ENCODE measurements around the gene CNOT6. TPM values are rescaled to one million over a fixed set of nuclear protein-coding genes. Genes with fewer than 3 reads are reported as not detected.

CNOT6 gene
- polyA plus RNA-seq, 1 of the 3 experiments (the other 2 are of a cell fraction), result 17.1 TPM

- no peaks in the 10 kb centered on the region for H3K79me2 ChIP-seq (ENCODE audit: insufficient read depth)
- H3K4me2 ChIP-seq, result no peak overlapping the region
- no peaks in the 10 kb centered on the region for H3K9me2 ChIP-seq
- no peaks in the 10 kb centered on the region for H3K9me3 ChIP-seq
- H2AFZ ChIP-seq (ENCODE audit: low read depth), result no peak overlapping the region
- H4K20me1 ChIP-seq (ENCODE audit: insufficient read depth), result no peaks in the 10 kb centered on the region
- H3K36me3 ChIP-seq (replicated peaks in 1 of 2; ENCODE audit: control insufficient read depth in 1 of 2, insufficient read depth in 2 of 2, low read length in 1 of 2), result no peaks in the 10 kb centered on the region
- ChIA-PET CTCF (interaction anchor here (1.0 to 6.1 kb wide), 7 partner anchors 9 to 176 kb away, joined by 3 to 32 read pairs (median 6); no protein-coding TSS in a partner anchor), POLR2A (no interaction called here)
- TF ChIP-seq POLR2AphosphoS5 (IDR thresholded peaks at IDR 0.05; ENCODE audit: low read depth, low read length), result no peak
- TF ChIP-seq CHD2 (IDR thresholded peaks at IDR 0.05; ENCODE audit: low read length, partially characterized antibody), result no peak
- TF ChIP-seq SIN3A (IDR thresholded peaks at IDR 0.05; ENCODE audit: borderline replicate concordance, low read depth, low read length), result no peak
- no peak overlapping the region for H3K27ac ChIP-seq (ENCODE audit: low read depth in 2 of 2, low read length in 1 of 2)
- no peak overlapping the region for H3K4me3 ChIP-seq (ENCODE audit: low read depth in 2 of 2, low read length in 1 of 2)
- no peak overlapping the region for H3K9ac ChIP-seq
- H3K27me3 ChIP-seq (ENCODE audit: insufficient read depth), result no peaks in the 10 kb centered on the region
- 52% methylated on average over 19 of the region's 22 CpGs for WGBS (ENCODE audit: low lambda C conversion rate)
- H3K4me1 ChIP-seq (ENCODE audit: control insufficient read depth in 1 of 2, insufficient read depth in 2 of 2, low read depth in 1 of 2, low read length in 1 of 2), result no peaks in the 10 kb centered on the region; a peak in 1 of 4 replicates
- DNase-seq, result no peak
- H3F3A ChIP-seq (replicated peaks; ENCODE audit: insufficient read depth), result no peaks in the 10 kb centered on the region
Measured at GRCh38 chr5:180468732-180469585, 25.2 kb upstream of the CNOT6 start.

GRCh38 chr5:180469586-180469865 lies 24.7 kb upstream of the CNOT6 start:
- Histone ChIP-seq H2AFZ (ENCODE audit: low read depth) (no peak overlapping the region), H3K4me3 (ENCODE audit: low read depth in 2 of 2, low read length in 1 of 2) (no peak overlapping the region), H3K27me3 (ENCODE audit: insufficient read depth) (no peaks in the 10 kb centered on the region), H3K36me3 (replicated peaks in 1 of 2; ENCODE audit: control insufficient read depth in 1 of 2, insufficient read depth in 2 of 2, low read length in 1 of 2) (no peaks in the 10 kb centered on the region), H4K20me1 (ENCODE audit: insufficient read depth) (no peaks in the 10 kb centered on the region), H3K27ac (ENCODE audit: low read depth in 2 of 2, low read length in 1 of 2) (no peak overlapping the region), H3K9me2 (no peaks in the 10 kb centered on the region), H3K4me1 (ENCODE audit: control insufficient read depth in 1 of 2, insufficient read depth in 2 of 2, low read depth in 1 of 2, low read length in 1 of 2) (no peaks in the 10 kb centered on the region; a peak in 1 of 4 replicates), H3K9ac (no peak overlapping the region), H3K79me2 (ENCODE audit: insufficient read depth) (no peaks in the 10 kb centered on the region), H3K9me3 (no peaks in the 10 kb centered on the region), H3K4me2 (no peak overlapping the region), H3F3A (replicated peaks; ENCODE audit: insufficient read depth) (no peaks in the 10 kb centered on the region)
- no peak for DNase-seq
- TF ChIP-seq NRF1 (IDR thresholded peaks at IDR 0.05; ENCODE audit: low read depth, low read length) (no peak), EP300 (IDR thresholded peaks at IDR 0.05; ENCODE audit: borderline replicate concordance in 1 of 2, low read depth in 1 of 2, low read length in 1 of 2) (no peak), RFX5 (IDR thresholded peaks at IDR 0.05; ENCODE audit: low read length) (no peak), SMC3 (IDR thresholded peaks at IDR 0.05; ENCODE audit: low read depth, low read length) (no peak), USF2 (IDR thresholded peaks at IDR 0.05; ENCODE audit: borderline replicate concordance, low read depth, low read length) (no peak), RCOR1 (IDR thresholded peaks at IDR 0.05; ENCODE audit: low read length) (no peak), RAD21 (IDR thresholded peaks at IDR 0.05; ENCODE audit: low read length) (no peak), NFIC (IDR thresholded peaks at IDR 0.05; ENCODE audit: borderline replicate concordance) (no peak), FOXJ3 (CRISPR knock-in tag; IDR thresholded peaks at IDR 0.05) (no peak), EZH2phosphoT487 (IDR thresholded peaks at IDR 0.05; ENCODE audit: borderline replicate concordance, low read depth) (no peak), FOXM1 (IDR thresholded peaks at IDR 0.05; ENCODE audit: low read depth) (no peak), MAX (IDR thresholded peaks at IDR 0.05; ENCODE audit: low read depth) (no peak), POLR2AphosphoS5 (IDR thresholded peaks at IDR 0.05; ENCODE audit: low read depth, low read length) (no peak), CTCF (IDR thresholded peaks at IDR 0.05) (no peak), FOSL2 (IDR thresholded peaks at IDR 0.05; ENCODE audit: borderline replicate concordance, low read depth) (no peak), JUND (IDR thresholded peaks at IDR 0.05) (no peak), PBX3 (IDR thresholded peaks at IDR 0.05) (no peak)
- ChIA-PET CTCF (interaction anchor here (1.4 to 6.1 kb wide), 5 partner anchors 9 to 177 kb away, joined by 6 to 71 read pairs (median 27); partner anchors contain the start of gene MAPK9), POLR2A (no interaction called here)
- 35% methylated on average over 2 of the region's 2 CpGs for WGBS (ENCODE audit: low lambda C conversion rate)
